GM18498 (cell line): ENCODE data around the gene HNRNPM.
"Not testable (repeated sequence)": the region's sequence is repeated elsewhere in the genome, so short reads cannot be mapped to it uniquely, and the experiment has no call there.

Experiments
- ATAC-seq: cut with Tn5 transposase; IDR thresholded peaks from one replicate; pipeline ENCODE4 v1.9.1; 2021; ENCODE audit warnings: mild to moderate bottlenecking, moderate library complexity; ENCODE audit not compliant: unreplicated experiment

HNRNPM gene

GRCh38 chr19:8423817-8424223, 21.0 kb upstream of the HNRNPM start:
- ATAC-seq, result no peak

GRCh38 chr19:8425331-8425730, 19.4 kb upstream of the HNRNPM start:
- not testable (repeated sequence) for ATAC-seq

- ATAC-seq, result no peak
Measured at GRCh38 chr19:8426283-8426682, 18.5 kb upstream of the HNRNPM start.

- no peak for ATAC-seq
Measured at GRCh38 chr19:8429044-8429443, 15.7 kb upstream of the HNRNPM start.

GRCh38 chr19:8429826-8430225, 14.9 kb upstream of the HNRNPM start:
- no peak for ATAC-seq

GRCh38 chr19:8430650-8431049, 14.1 kb upstream of the HNRNPM start:
- no peak for ATAC-seq

GRCh38 chr19:8438236-8438635, 6.5 kb upstream of the HNRNPM start:
- ATAC-seq, result no peak

- no peak for ATAC-seq
Measured at GRCh38 chr19:8441725-8442544, 2.8 kb upstream of the HNRNPM start.

- ATAC-seq, result not testable (repeated sequence)
Measured at GRCh38 chr19:8444140-8444676, 567 bp upstream of the HNRNPM start.

GRCh38 chr19:8445488-8446001, 770 bp downstream of the HNRNPM start:
- ATAC-seq, result peak; percentile 22

GRCh38 chr19:8446061-8446709, 1.4 kb downstream of the HNRNPM start:
- no peak for ATAC-seq

- ATAC-seq, result no peak
Measured at GRCh38 chr19:8449830-8450229, 5.1 kb downstream of the HNRNPM start.

- ATAC-seq, result no peak
Measured at GRCh38 chr19:8451377-8451776, 6.6 kb downstream of the HNRNPM start.

- no peak for ATAC-seq
Measured at GRCh38 chr19:8451885-8452284, 7.1 kb downstream of the HNRNPM start.

GRCh38 chr19:8452446-8453123, 7.8 kb downstream of the HNRNPM start:
- ATAC-seq, result no peak

- ATAC-seq, result no peak
Measured at GRCh38 chr19:8453616-8454015, 8.8 kb downstream of the HNRNPM start.

- no peak for ATAC-seq
Measured at GRCh38 chr19:8454218-8454617, 9.4 kb downstream of the HNRNPM start.

- ATAC-seq, result no peak
Measured at GRCh38 chr19:8455018-8455417, 10.2 kb downstream of the HNRNPM start.

GRCh38 chr19:8456064-8456463, 11.3 kb downstream of the HNRNPM start:
- ATAC-seq, result no peak

GRCh38 chr19:8457209-8457608, 12.4 kb downstream of the HNRNPM start:
- ATAC-seq, result no peak

GRCh38 chr19:8457827-8458226, 13.1 kb downstream of the HNRNPM start:
- ATAC-seq, result no peak
